WTC11 (cell line): ENCODE measurements around the gene COL16A1. TPM values are rescaled to one million over a fixed set of nuclear protein-coding genes. Genes with fewer than 3 reads are reported as not detected.

Experiments
- ATAC-seq: fragments of 200-7000 bp; cut with Tn5 transposase; 2 replicates; pipeline ENCODE4 v1.10.0; 2021; ENCODE audit warnings: mild to moderate bottlenecking, moderate library complexity
- CTCF ChIA-PET: fragments of 300-600 bp; sonication (Branson Sonifier 250); formaldehyde crosslinking; loops from one replicate; lab custom pipeline; 2021; ENCODE audit warnings: antibody characterized with exemption; lab: Charles Lee
- POLR2A ChIA-PET: fragments of 350-600 bp; sonication (Branson Sonifier 250); formaldehyde crosslinking; loops from one replicate; lab custom pipeline; 2021; ENCODE audit warnings: antibody characterized with exemption; lab: Charles Lee
- DNase-seq: peaks from one replicate; pipeline ENCODE4 v3.0.0; 2021; ENCODE audit warnings: low spot score
- H3K27ac Mint-ChIP-seq: 2 replicates; pipeline ENCODE4 v1.8.0; 2021; ENCODE audit warnings: mixed read lengths
- H3K27me3 Mint-ChIP-seq: 2 replicates; pipeline ENCODE4 v1.8.0; 2021; ENCODE audit warnings: low read depth, mild to moderate bottlenecking, moderate library complexity, mixed read lengths
- H3K36me3 Mint-ChIP-seq: 2 replicates; pipeline ENCODE4 v1.8.0; 2021; ENCODE audit warnings: mixed read lengths
- H3K4me1 Mint-ChIP-seq: 2 replicates; pipeline ENCODE4 v1.8.0; 2022; ENCODE audit warnings: mixed read lengths
- H3K4me3 Mint-ChIP-seq: 2 replicates; pipeline ENCODE4 v1.8.0; 2021; ENCODE audit warnings: mild to moderate bottlenecking, moderate library complexity, mixed read lengths
- H3K9me3 Mint-ChIP-seq: 2 replicates; pipeline ENCODE4 v1.8.0; 2021; ENCODE audit warnings: mixed read lengths
- AR ChIP-seq: fragments of 250-450 bp; sonication (Bioruptor Pico); IDR thresholded peaks from 2 replicates; pipeline ENCODE4 v1.9.0; 2021; ENCODE audit warnings: mild to moderate bottlenecking
- ATF2 ChIP-seq: sonication (generic); formaldehyde crosslinking; IDR thresholded peaks from 2 replicates; pipeline ENCODE4 v1.8.1; 2022; ENCODE audit warnings: low read depth, missing genetic modification reagents, borderline replicate concordance
- ATF6 ChIP-seq: sonication (generic); formaldehyde crosslinking; IDR thresholded peaks from 2 replicates; pipeline ENCODE4 v1.8.1; 2023; ENCODE audit warnings: mild to moderate bottlenecking, missing genetic modification reagents
- CREB1 ChIP-seq: sonication (generic); formaldehyde crosslinking; IDR thresholded peaks from 2 replicates; pipeline ENCODE4 v1.8.0; 2023; ENCODE audit warnings: mild to moderate bottlenecking, missing genetic modification reagents
- CREM ChIP-seq: sonication (generic); formaldehyde crosslinking; IDR thresholded peaks from 2 replicates; pipeline ENCODE4 v1.8.1; 2022; ENCODE audit warnings: mild to moderate bottlenecking, missing genetic modification reagents, moderate library complexity
- ELF4 ChIP-seq: sonication (generic); formaldehyde crosslinking; IDR thresholded peaks from 2 replicates; pipeline ENCODE4 v1.8.1; 2022; ENCODE audit warnings: low read depth, mild to moderate bottlenecking, moderate library complexity, missing genetic modification reagents
- GABPB1 ChIP-seq: sonication (generic); formaldehyde crosslinking; IDR thresholded peaks from 2 replicates; pipeline ENCODE4 v1.8.1; 2023; ENCODE audit warnings: mild to moderate bottlenecking, missing genetic modification reagents
- GTF2I ChIP-seq: fragments of 250-450 bp; sonication (Bioruptor Pico); conservative IDR thresholded peaks from 2 replicates; pipeline ENCODE4 v1.4.0; 2021; ENCODE audit warnings: mild to moderate bottlenecking
- HMGA2 ChIP-seq: fragments of 250-450 bp; sonication (Bioruptor Pico); IDR thresholded peaks from 2 replicates; pipeline ENCODE4 v1.4.0; 2021; ENCODE audit warnings: mild to moderate bottlenecking, moderate library complexity
- HMGXB4 ChIP-seq: sonication (generic); formaldehyde crosslinking; IDR thresholded peaks from 2 replicates; pipeline ENCODE4 v1.8.1; 2023; ENCODE audit warnings: mild to moderate bottlenecking, moderate library complexity, missing genetic modification reagents
- IRF2 ChIP-seq: sonication (generic); formaldehyde crosslinking; IDR thresholded peaks from 2 replicates; pipeline ENCODE4 v1.8.0; 2022; ENCODE audit warnings: low read depth, missing genetic modification reagents, borderline replicate concordance
- JAZF1 ChIP-seq: fragments of 250-450 bp; sonication (Bioruptor Pico); IDR thresholded peaks from 2 replicates; pipeline ENCODE4 v1.9.0; 2021; ENCODE audit warnings: moderate library complexity, mild to moderate bottlenecking, inconsistent platforms
- RELA ChIP-seq: sonication (generic); formaldehyde crosslinking; IDR thresholded peaks from 2 replicates; pipeline ENCODE4 v1.8.1; 2022; ENCODE audit warnings: missing genetic modification reagents, mild to moderate bottlenecking, borderline replicate concordance
- SMAD4 ChIP-seq: sonication (generic); formaldehyde crosslinking; IDR thresholded peaks from 2 replicates; pipeline ENCODE4 v1.8.0; 2022; ENCODE audit warnings: mild to moderate bottlenecking, missing genetic modification reagents
- SOX15 ChIP-seq: fragments of 250-450 bp; sonication (Bioruptor Pico); IDR thresholded peaks from 2 replicates; pipeline ENCODE4 v1.9.0; 2021; ENCODE audit warnings: mild to moderate bottlenecking
- TEAD1 ChIP-seq: sonication (generic); formaldehyde crosslinking; IDR thresholded peaks from 2 replicates; pipeline ENCODE4 v1.8.0; 2022; ENCODE audit warnings: mild to moderate bottlenecking, missing genetic modification reagents
- ZNF396 ChIP-seq: fragments of 250-450 bp; sonication (Bioruptor Pico); IDR thresholded peaks from 2 replicates; pipeline ENCODE4 v1.8.0; 2021; ENCODE audit warnings: mild to moderate bottlenecking, moderate library complexity, borderline replicate concordance
- ZNF416 ChIP-seq: fragments of 250-450 bp; sonication (Bioruptor Pico); IDR thresholded peaks from 2 replicates; pipeline ENCODE4 v1.9.0; 2021; ENCODE audit warnings: mild to moderate bottlenecking, inconsistent platforms
- ZNF512 ChIP-seq: sonication (generic); formaldehyde crosslinking; IDR thresholded peaks from 2 replicates; pipeline ENCODE4 v1.8.1; 2022; ENCODE audit warnings: missing genetic modification reagents, borderline replicate concordance
- total RNA-seq: library from RNA; stranded (reverse); gene quantifications from 3 replicates; pipeline ENCODE4 v1.2.3, GENCODE V29; 2021

Gene COL16A1
- total RNA-seq, 1 experiment from 2014 or later, result 8.8 TPM

GRCh38 chr1:31621498-31621820, 82.4 kb downstream of the COL16A1 start:
- Mint-ChIP-seq H3K27me3 (peaks cover 18% of the 10 kb centered on the region), H3K4me3 (no peak overlapping the region), H3K4me1 (peaks cover 10% of the 10 kb centered on the region)
- DNase-seq, result no peak
- no peak for TF ChIP-seq IRF2 (CRISPR knock-in tag)
- TF ChIP-seq RELA (CRISPR knock-in tag), result no peak
- TF ChIP-seq, all 79 proteins: peak for 0
- Mint-ChIP-seq H3K36me3 (no peaks in the 10 kb centered on the region), H3K27ac (no peak overlapping the region), H3K9me3 (no peaks in the 10 kb centered on the region)
- ChIA-PET POLR2A (no interaction called here), CTCF (no interaction called here)
- no peak for ATAC-seq

GRCh38 chr1:31620631-31621497, 83.0 kb downstream of the COL16A1 start:
- no peak overlapping the region for H3K4me3 Mint-ChIP-seq
- CTCF ChIA-PET, result no interaction called here
- peaks cover 11% of the 10 kb centered on the region for H3K4me1 Mint-ChIP-seq
- H3K27me3 Mint-ChIP-seq, result peaks cover 24% of the 10 kb centered on the region
- ATAC-seq (no peak), DNase-seq (no peak)
- H3K27ac Mint-ChIP-seq, result no peak overlapping the region
- POLR2A ChIA-PET, result no interaction called here
- H3K9me3 Mint-ChIP-seq, result no peaks in the 10 kb centered on the region
- TF ChIP-seq SOX15 (no peak), ZNF512 (no peak), HMGXB4 (no peak), GTF2I (CRISPR knock-in tag) (no peak), GABPB1 (CRISPR knock-in tag) (no peak), AR (CRISPR knock-in tag) (no peak), CREM (no peak), ATF2 (CRISPR knock-in tag) (no peak), HMGA2 (no peak)
- TF ChIP-seq, all 79 proteins: peak for 0
- H3K36me3 Mint-ChIP-seq, result no peaks in the 10 kb centered on the region

GRCh38 chr1:31618916-31619846, 84.6 kb downstream of the COL16A1 start:
- peaks cover 14% of the 10 kb centered on the region for H3K4me1 Mint-ChIP-seq
- ATAC-seq (no peak), DNase-seq (no peak)
- ChIA-PET CTCF (interaction anchor here (0.7 to 3.7 kb wide), 36 partner anchors 7 to 497 kb away, joined by 3 to 38 read pairs (median 6); partner anchors contain the start of genes COL16A1, PEF1 and TMEM39B), POLR2A (interaction anchor here (1.1 kb wide), 1 partner anchor 12 kb away, joined by 6 read pairs; no protein-coding TSS in a partner anchor)
- H3K36me3 Mint-ChIP-seq, result no peaks in the 10 kb centered on the region
- H3K27ac Mint-ChIP-seq, result no peak overlapping the region
- H3K4me3 Mint-ChIP-seq, result no peak overlapping the region
- peaks cover 29% of the 10 kb centered on the region for H3K27me3 Mint-ChIP-seq
- no peaks in the 10 kb centered on the region for H3K9me3 Mint-ChIP-seq
- TF ChIP-seq ZNF416 (no peak), ELF4 (CRISPR knock-in tag) (no peak), SMAD4 (no peak), CREB1 (no peak), TEAD1 (CRISPR knock-in tag) (no peak), ATF2 (CRISPR knock-in tag) (no peak), ZNF396 (CRISPR knock-in tag) (no peak), ATF6 (CRISPR knock-in tag) (no peak), JAZF1 (CRISPR knock-in tag) (no peak)
